HCT116 (cell line): Measurements from ENCODE around the gene SPOPL. TPM values are rescaled to one million over a fixed set of nuclear protein-coding genes. Genes with fewer than 3 reads are reported as not detected.
"Not testable (repeated sequence)": the region's sequence is repeated elsewhere in the genome, so short reads cannot be mapped to it uniquely, and the experiment has no call there.

ENCODE experiments used
- ATAC-seq: fragments of 200-7000 bp; cut with Tn5 transposase; 2 replicates; pipeline ENCODE4 v1.9.1; 2020; ENCODE audit warnings: mild to moderate bottlenecking, moderate library complexity
- BruUV-seq: library from RNA; stranded (reverse); fragments of 400-500 nt; replicated peaks from 2 replicates; lab custom pipeline; 2021; lab: Mats Ljungman, UMichigan
- CTCF ChIA-PET: fragments of 300-600 bp; sonication (Branson Sonifier 250); formaldehyde crosslinking; loops from one replicate; lab custom pipeline; 2021; ENCODE audit warnings: antibody characterized with exemption; lab: Charles Lee
- POLR2A ChIA-PET: fragments of 300-600, 350-600 bp; sonication (Branson Sonifier 250); formaldehyde crosslinking; loops from one replicate; lab custom pipeline; 2021; ENCODE audit warnings: antibody characterized with exemption; lab: Charles Lee
- RAD21 ChIA-PET, 2 experiments: fragments of 300-600 bp; sonication (Branson Sonifier 250); formaldehyde crosslinking; loops; one replicate each; lab custom pipeline; 2023; ENCODE audit warnings: low total read pairs in 2 of 2; ENCODE audit not compliant: uncharacterized antibody in 2 of 2, unreplicated experiment in 2 of 2, low non-redundant PET in 1 of 2; lab: Charles Lee
- DNase-seq: peaks from one replicate; pipeline ENCODE4 v3.0.0-alpha.2; 2010; ENCODE audit warnings: low read depth, low spot score
- H2AFZ ChIP-seq: fragments of 200-600 bp; shearing (Covaris generic), sonication (generic); 2 replicates; pipeline ENCODE4 v1.6.1; 2017; ENCODE audit warnings: low read depth, mixed run types, mixed read lengths, antibody characterized with exemption, low read length; ENCODE audit not compliant: poor library complexity, severe bottlenecking
- H3K27ac ChIP-seq: 2 replicates; pipeline ENCODE4 v1.5.1; 2012; ENCODE audit warnings: low read depth, low read length
- H3K27me3 ChIP-seq: fragments of 200-600 bp; sonication (generic); 2 replicates; pipeline ENCODE4 v1.6.1; 2016; ENCODE audit warnings: mixed run types, low read length, mixed read lengths; ENCODE audit not compliant: insufficient read depth
- H3K36me3 ChIP-seq, 2 experiments: fragments of 200-500 bp in 1 of 2; fragments of 200-600 bp in 1 of 2; sonication (Bioruptor generic) in 1 of 2; sonication (generic) in 1 of 2; 2 replicates each; pipeline versions ENCODE4 v1.5.1 to v1.6.1; 2014 to 2016; ENCODE audit warnings: low read length in 2 of 2, inconsistent platforms in 1 of 2, mixed read lengths in 1 of 2, mixed run types in 1 of 2; ENCODE audit not compliant: insufficient read depth in 2 of 2, control insufficient read depth in 1 of 2
- H3K4me1 ChIP-seq, 2 experiments: fragments of 200-600 bp in 1 of 2; sonication (generic) in 1 of 2; 2 replicates each; pipeline versions ENCODE4 v1.5.1 to v1.6.1; 2012 to 2017; ENCODE audit warnings: low read length in 2 of 2, inconsistent platforms in 1 of 2, mild to moderate bottlenecking in 1 of 2, mixed read lengths in 1 of 2, mixed run types in 1 of 2, moderate library complexity in 1 of 2; ENCODE audit not compliant: insufficient read depth in 2 of 2, control insufficient read depth in 1 of 2
- H3K4me2 ChIP-seq: fragments of 200-600 bp; sonication (generic); 2 replicates; pipeline ENCODE4 v1.6.1; 2017; ENCODE audit warnings: mixed run types, low read length, mixed read lengths
- H3K4me3 ChIP-seq, 2 experiments: fragments of 200-600 bp in 1 of 2; sonication (generic) in 1 of 2; replicated peaks in 1 of 2; 2 replicates each; pipeline ENCODE4 v1.5.1; 2011 to 2016; ENCODE audit warnings: low read length in 2 of 2, control low read depth in 1 of 2, low read depth in 1 of 2, mild to moderate bottlenecking in 1 of 2, mixed read lengths in 1 of 2, mixed run types in 1 of 2
- H3K79me2 ChIP-seq: fragments of 200-600 bp; sonication (generic); 2 replicates; pipeline ENCODE4 v1.6.1; 2017; ENCODE audit warnings: mild to moderate bottlenecking, mixed run types, low read length, moderate library complexity, mixed read lengths; ENCODE audit not compliant: insufficient read depth
- H3K9ac ChIP-seq: fragments of 200-600 bp; sonication (generic); 2 replicates; pipeline ENCODE4 v1.6.1; 2016; ENCODE audit warnings: low read length, mixed read lengths
- H3K9me2 ChIP-seq: fragments of 200-600 bp; sonication (generic), shearing (Covaris generic); 2 replicates; pipeline ENCODE4 v1.6.1; 2017; ENCODE audit warnings: mixed run types, mild to moderate bottlenecking, moderate library complexity; ENCODE audit not compliant: insufficient read depth
- H3K9me3 ChIP-seq, 2 experiments: fragments of 200-500 bp in 1 of 2; fragments of 200-600 bp in 1 of 2; sonication (Bioruptor generic) in 1 of 2; sonication (generic) in 1 of 2; 2 replicates each; pipeline ENCODE4 v1.6.1; 2014 to 2017; ENCODE audit warnings: low read length in 2 of 2, mixed read lengths in 2 of 2, inconsistent platforms in 1 of 2, low read depth in 1 of 2, mild to moderate bottlenecking in 1 of 2, mixed run types in 1 of 2, moderate library complexity in 1 of 2; ENCODE audit not compliant: control insufficient read depth in 1 of 2, insufficient read depth in 1 of 2
- H4K20me1 ChIP-seq: fragments of 200-600 bp; sonication (generic), shearing (Covaris generic); 2 replicates; pipeline ENCODE4 v1.6.1; 2017; ENCODE audit warnings: mixed run types, mild to moderate bottlenecking, moderate library complexity; ENCODE audit not compliant: insufficient read depth
- CBX3 ChIP-seq: IDR thresholded peaks from 2 replicates; pipeline ENCODE4 v1.6.1; 2012; ENCODE audit warnings: low read depth
- CEBPB ChIP-seq: IDR thresholded peaks from 2 replicates; pipeline ENCODE4 v1.6.1; 2012; ENCODE audit warnings: low read depth
- EGR1 ChIP-seq: IDR thresholded peaks from 2 replicates; pipeline ENCODE4 v1.6.1; 2012; ENCODE audit warnings: low read depth
- ELF1 ChIP-seq: IDR thresholded peaks from 2 replicates; pipeline ENCODE4 v1.6.1; 2012; ENCODE audit warnings: low read depth, borderline replicate concordance
- JUND ChIP-seq: IDR thresholded peaks from 2 replicates; pipeline ENCODE4 v1.6.1; 2012
- POLR2A ChIP-seq: IDR thresholded peaks from 2 replicates; pipeline ENCODE4 v1.7.0; 2011; ENCODE audit warnings: borderline replicate concordance; ENCODE audit not compliant: insufficient read depth, insufficient read length; ENCODE audit errors: extremely low read depth
- POLR2AphosphoS5 ChIP-seq: IDR thresholded peaks from 2 replicates; pipeline ENCODE4 v1.6.1; 2011; ENCODE audit warnings: mild to moderate bottlenecking, low read depth, low read length, moderate library complexity
- RAD21 ChIP-seq: IDR thresholded peaks from 2 replicates; pipeline ENCODE4 v1.6.1; 2012; ENCODE audit warnings: low read depth, mild to moderate bottlenecking
- SIN3A ChIP-seq: IDR thresholded peaks from 2 replicates; pipeline ENCODE4 v1.6.1; 2012; ENCODE audit warnings: low read depth
- SRF ChIP-seq: IDR thresholded peaks from 2 replicates; pipeline ENCODE4 v1.6.1; 2012; ENCODE audit warnings: low read depth
- TCF7L2 ChIP-seq: IDR thresholded peaks from 2 replicates; pipeline ENCODE4 v1.7.0; 2011; ENCODE audit warnings: borderline replicate concordance, inconsistent platforms; ENCODE audit not compliant: insufficient read depth, insufficient read length; ENCODE audit errors: extremely low read depth
- ZFX ChIP-seq: fragments of 450-650 bp; IDR thresholded peaks from 2 replicates; pipeline ENCODE4 v1.6.1; 2017
- ZNF274 ChIP-seq: fragments of 200-500 bp; sonication (Bioruptor generic); IDR thresholded peaks from 2 replicates; pipeline ENCODE4 v1.6.1; 2014; ENCODE audit warnings: mild to moderate bottlenecking, low read depth, low read length, inconsistent platforms
- intact Hi-C: fragments of 100-400 bp; cut with micrococcal nuclease; formaldehyde crosslinking; loops from 2 replicates; pipeline ENCODE4 v1.10.0; 2022
- total RNA-seq: library from RNA; stranded (reverse); gene quantifications from one replicate; pipeline ENCODE4 v1.2.1, GENCODE V29; 2021; ENCODE audit not compliant: unreplicated experiment
- TF ChIP-seq, protein P1 (sequence below), 3 experiments: fragments of 200-600 bp in 1 of 3; sonication (generic) in 1 of 3; IDR thresholded peaks in 2 of 3; conservative IDR thresholded peaks in 1 of 3; 2 replicates each; pipeline ENCODE4 v1.5.1; 2012 to 2017; ENCODE audit warnings: low read depth in 2 of 3, low read length in 2 of 3, antibody characterized with exemption in 1 of 3, borderline replicate concordance in 1 of 3, control low read depth in 1 of 3, mild to moderate bottlenecking in 1 of 3, mixed read lengths in 1 of 3, mixed run types in 1 of 3, moderate library complexity in 1 of 3; ENCODE audit not compliant: insufficient read depth in 1 of 3
- TF ChIP-seq, protein P2 (sequence below): IDR thresholded peaks from 2 replicates; pipeline ENCODE4 v1.6.1; 2012; ENCODE audit warnings: low read depth
- TF ChIP-seq, protein P3 (sequence below): IDR thresholded peaks from 2 replicates; pipeline ENCODE4 v1.6.1; 2012

The SPOPL gene
- total RNA-seq, 1 experiment from 2014 or later: 48.3 TPM

DNA sequence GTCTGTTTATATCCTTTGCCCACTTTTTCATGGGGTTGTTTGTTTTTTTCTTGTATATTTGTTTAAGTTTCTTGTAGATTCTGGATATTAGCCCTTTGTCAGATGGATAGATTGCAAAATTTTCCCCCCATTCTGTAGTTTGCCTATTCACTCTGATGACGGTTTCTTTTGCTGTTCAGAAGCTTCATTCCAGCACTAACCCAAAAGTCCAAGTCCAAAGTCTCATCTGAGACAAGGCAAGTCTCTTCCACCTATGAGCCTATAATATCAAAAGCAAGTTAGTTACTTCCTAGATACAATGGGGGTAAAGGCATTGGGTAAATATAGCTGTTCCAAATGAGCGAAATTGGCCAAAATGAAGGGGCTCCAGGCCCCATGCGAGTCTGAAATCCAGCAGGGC is 38.9 kb upstream of the SPOPL start:
- ATAC-seq, H4K20me1 ChIP-seq, H3K9me3 ChIP-seq, RAD21 ChIA-PET, H2AFZ ChIP-seq, H3K4me1 ChIP-seq, H3K9ac ChIP-seq, CTCF ChIA-PET, H3K4me3 ChIP-seq, H3K4me2 ChIP-seq, intact Hi-C loops, H3K9me2 ChIP-seq, H3K36me3 ChIP-seq, POLR2A ChIA-PET, H3K27ac ChIP-seq, DNase-seq, H3K79me2 ChIP-seq, H3K27me3 ChIP-seq, BruUV-seq: not testable (repeated sequence)

DNA sequence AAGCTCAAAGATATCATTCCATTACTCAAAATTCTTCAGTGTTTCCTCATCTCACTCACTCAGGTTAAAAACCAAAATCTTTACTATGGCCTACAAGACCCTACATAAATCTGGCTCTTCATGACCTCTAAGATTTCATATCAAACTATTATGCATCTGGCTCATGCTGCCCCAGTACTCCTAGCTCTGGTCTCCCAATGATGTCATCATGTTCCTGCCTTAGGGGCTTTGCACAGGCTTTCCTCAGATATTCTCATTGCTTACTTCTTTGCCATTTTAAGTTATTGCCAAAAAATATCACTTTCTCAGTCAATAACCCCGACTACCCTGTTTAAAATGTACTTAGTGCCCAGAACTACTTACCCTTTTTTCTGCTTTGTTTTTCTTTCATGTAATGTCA is 33.0 kb upstream of the SPOPL start:
- no TSS peak for BruUV-seq
- POLR2A ChIA-PET: no interaction called here

More for the DNA sequence above, 33.0 kb upstream of the SPOPL start:
- H3K4me2 ChIP-seq: no peak overlapping the region
- DNase-seq (no peak), ATAC-seq (no peak)
- H3K9me2 ChIP-seq: no peaks in the 10 kb centered on the region
- 0 out of 4 replicates have a peak, but pooled peaks cover 0 to 1% of the 10 kb centered on the region in 2 experiments for H3K9me3 ChIP-seq
- H3K36me3 ChIP-seq: no peaks in the 10 kb centered on the region
- H3K27ac ChIP-seq: no peak overlapping the region
- H2AFZ ChIP-seq: no peak overlapping the region
- ChIA-PET CTCF (no interaction called here), RAD21 (interaction anchor here in 1 of 2 experiments (0.7 kb wide), 1 partner anchor 177 kb away, joined by 3 read pairs; no protein-coding TSS in a partner anchor)
- H3K4me3 ChIP-seq: no peak overlapping the region
- no peaks in the 10 kb centered on the region for H3K79me2 ChIP-seq
- no peaks in the 10 kb centered on the region for H4K20me1 ChIP-seq
- H3K9ac ChIP-seq: no peak overlapping the region
- TF ChIP-seq SIN3A: no peak
- no peak for TF ChIP-seq CEBPB
- no peak for TF ChIP-seq ZNF274
- TF ChIP-seq, protein P1, sequence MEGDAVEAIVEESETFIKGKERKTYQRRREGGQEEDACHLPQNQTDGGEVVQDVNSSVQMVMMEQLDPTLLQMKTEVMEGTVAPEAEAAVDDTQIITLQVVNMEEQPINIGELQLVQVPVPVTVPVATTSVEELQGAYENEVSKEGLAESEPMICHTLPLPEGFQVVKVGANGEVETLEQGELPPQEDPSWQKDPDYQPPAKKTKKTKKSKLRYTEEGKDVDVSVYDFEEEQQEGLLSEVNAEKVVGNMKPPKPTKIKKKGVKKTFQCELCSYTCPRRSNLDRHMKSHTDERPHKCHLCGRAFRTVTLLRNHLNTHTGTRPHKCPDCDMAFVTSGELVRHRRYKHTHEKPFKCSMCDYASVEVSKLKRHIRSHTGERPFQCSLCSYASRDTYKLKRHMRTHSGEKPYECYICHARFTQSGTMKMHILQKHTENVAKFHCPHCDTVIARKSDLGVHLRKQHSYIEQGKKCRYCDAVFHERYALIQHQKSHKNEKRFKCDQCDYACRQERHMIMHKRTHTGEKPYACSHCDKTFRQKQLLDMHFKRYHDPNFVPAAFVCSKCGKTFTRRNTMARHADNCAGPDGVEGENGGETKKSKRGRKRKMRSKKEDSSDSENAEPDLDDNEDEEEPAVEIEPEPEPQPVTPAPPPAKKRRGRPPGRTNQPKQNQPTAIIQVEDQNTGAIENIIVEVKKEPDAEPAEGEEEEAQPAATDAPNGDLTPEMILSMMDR (IDR thresholded peaks at IDR 0.05 in 2 of 3, conservative IDR thresholded peaks at IDR 0.05 in 1 of 3; ENCODE audit: borderline replicate concordance in 1 of 3, insufficient read depth in 1 of 3, low read depth in 2 of 3, low read length in 2 of 3): no peak
- TF ChIP-seq RAD21: no peak
- TF ChIP-seq, protein P2, sequence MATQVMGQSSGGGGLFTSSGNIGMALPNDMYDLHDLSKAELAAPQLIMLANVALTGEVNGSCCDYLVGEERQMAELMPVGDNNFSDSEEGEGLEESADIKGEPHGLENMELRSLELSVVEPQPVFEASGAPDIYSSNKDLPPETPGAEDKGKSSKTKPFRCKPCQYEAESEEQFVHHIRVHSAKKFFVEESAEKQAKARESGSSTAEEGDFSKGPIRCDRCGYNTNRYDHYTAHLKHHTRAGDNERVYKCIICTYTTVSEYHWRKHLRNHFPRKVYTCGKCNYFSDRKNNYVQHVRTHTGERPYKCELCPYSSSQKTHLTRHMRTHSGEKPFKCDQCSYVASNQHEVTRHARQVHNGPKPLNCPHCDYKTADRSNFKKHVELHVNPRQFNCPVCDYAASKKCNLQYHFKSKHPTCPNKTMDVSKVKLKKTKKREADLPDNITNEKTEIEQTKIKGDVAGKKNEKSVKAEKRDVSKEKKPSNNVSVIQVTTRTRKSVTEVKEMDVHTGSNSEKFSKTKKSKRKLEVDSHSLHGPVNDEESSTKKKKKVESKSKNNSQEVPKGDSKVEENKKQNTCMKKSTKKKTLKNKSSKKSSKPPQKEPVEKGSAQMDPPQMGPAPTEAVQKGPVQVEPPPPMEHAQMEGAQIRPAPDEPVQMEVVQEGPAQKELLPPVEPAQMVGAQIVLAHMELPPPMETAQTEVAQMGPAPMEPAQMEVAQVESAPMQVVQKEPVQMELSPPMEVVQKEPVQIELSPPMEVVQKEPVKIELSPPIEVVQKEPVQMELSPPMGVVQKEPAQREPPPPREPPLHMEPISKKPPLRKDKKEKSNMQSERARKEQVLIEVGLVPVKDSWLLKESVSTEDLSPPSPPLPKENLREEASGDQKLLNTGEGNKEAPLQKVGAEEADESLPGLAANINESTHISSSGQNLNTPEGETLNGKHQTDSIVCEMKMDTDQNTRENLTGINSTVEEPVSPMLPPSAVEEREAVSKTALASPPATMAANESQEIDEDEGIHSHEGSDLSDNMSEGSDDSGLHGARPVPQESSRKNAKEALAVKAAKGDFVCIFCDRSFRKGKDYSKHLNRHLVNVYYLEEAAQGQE: no peak
- no peak for TF ChIP-seq TCF7L2
- no peak for TF ChIP-seq CBX3
- no peak for TF ChIP-seq POLR2AphosphoS5
- no peak for TF ChIP-seq ELF1
- TF ChIP-seq EGR1: no peak
- no peak for TF ChIP-seq JUND
- TF ChIP-seq POLR2A: no peak
- TF ChIP-seq, protein P3, sequence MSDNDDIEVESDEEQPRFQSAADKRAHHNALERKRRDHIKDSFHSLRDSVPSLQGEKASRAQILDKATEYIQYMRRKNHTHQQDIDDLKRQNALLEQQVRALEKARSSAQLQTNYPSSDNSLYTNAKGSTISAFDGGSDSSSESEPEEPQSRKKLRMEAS: no peak
- TF ChIP-seq SRF: no peak
- TF ChIP-seq ZFX: no peak
- TF ChIP-seq, all 23 proteins: peak for 0
- Histone ChIP-seq H3K27me3 (no peaks in the 10 kb centered on the region), H3K4me1 (no peaks in the 10 kb centered on the region)
- intact Hi-C loops: no loop called here
